Endothelial cell of umbilical vein (primary cell): ENCODE measurements around the gene GANC. TPM values are rescaled to one million over a fixed set of nuclear protein-coding genes. Genes with fewer than 3 reads are reported as not detected.

Experiments used
- BruUV-seq: library from RNA; stranded (reverse); fragments of 400-500 nt; replicated peaks from 2 replicates; lab custom pipeline; 2021; lab: Mats Ljungman, UMichigan
- CTCF ChIA-PET: fragments of 300-600, 350-600 bp; sonication (Branson Sonifier 250); formaldehyde crosslinking; loops from one replicate; lab custom pipeline; 2021; ENCODE audit warnings: antibody characterized with exemption, inconsistent platforms; lab: Charles Lee
- POLR2A ChIA-PET: fragments of 300-600, 350-600 bp; sonication (Branson Sonifier 250); formaldehyde crosslinking; loops from one replicate; lab custom pipeline; 2021; ENCODE audit warnings: antibody characterized with exemption, inconsistent platforms; lab: Charles Lee
- DNase-seq: peaks from one replicate; pipeline ENCODE4 v3.0.0-alpha.2; 2011; ENCODE audit warnings: low read depth, low spot score
- FAIRE-seq: peaks from 2 replicates; lab custom pipeline; 2011; peaks lifted over from hg19 to GRCh38; lab: Jason Lieb, UNC
- H2AFZ ChIP-seq: 2 replicates; pipeline ENCODE4 v1.6.0; 2012; ENCODE audit warnings: low read depth, low read length, control low read depth, inconsistent platforms
- H3K27ac ChIP-seq: 2 replicates; pipeline ENCODE4 v1.5.1; 2011; ENCODE audit warnings: low read depth, mild to moderate bottlenecking, control low read depth, low read length, moderate library complexity; ENCODE audit not compliant: insufficient read depth
- H3K27me3 ChIP-seq, 2 experiments: 2 replicates each; pipeline versions ENCODE4 v1.6.0 to v1.6.1; 2011; ENCODE audit warnings: low read length in 2 of 2, mixed read lengths in 1 of 2; ENCODE audit not compliant: control insufficient read depth in 2 of 2, insufficient read depth in 2 of 2
- H3K36me3 ChIP-seq, 2 experiments: 2 replicates in 1 of 2; 3 replicates in 1 of 2; pipeline ENCODE4 v1.5.1; 2011; ENCODE audit warnings: low read length in 2 of 2, mild to moderate bottlenecking in 1 of 2, moderate library complexity in 1 of 2; ENCODE audit not compliant: control insufficient read depth in 2 of 2, insufficient read depth in 2 of 2; ENCODE audit errors: extremely low read depth in 1 of 2
- H3K4me1 ChIP-seq: 3 replicates; pipeline ENCODE4 v1.5.1; 2011; ENCODE audit warnings: mild to moderate bottlenecking, low read length; ENCODE audit not compliant: control insufficient read depth, insufficient read depth; ENCODE audit errors: extremely low read depth
- H3K4me2 ChIP-seq: 2 replicates; pipeline ENCODE4 v1.6.1; 2011; ENCODE audit warnings: low read length, control low read depth, mixed read lengths; ENCODE audit not compliant: insufficient read depth
- H3K4me3 ChIP-seq, 3 experiments: fragments of 200-600 bp in 1 of 3; sonication (generic), shearing (Covaris generic) in 1 of 3; replicated peaks in 1 of 3; 2 replicates each; pipeline ENCODE4 v1.5.1; 2011 to 2016; ENCODE audit warnings: control low read depth in 3 of 3, low read length in 3 of 3, mild to moderate bottlenecking in 2 of 3, inconsistent platforms in 1 of 3, low read depth in 1 of 3, moderate library complexity in 1 of 3; ENCODE audit not compliant: insufficient read depth in 1 of 3
- H3K79me2 ChIP-seq: 2 replicates; pipeline ENCODE4 v1.6.0; 2012; ENCODE audit warnings: low read length, inconsistent platforms; ENCODE audit not compliant: control insufficient read depth, insufficient read depth
- H3K9ac ChIP-seq: replicated peaks from 2 replicates; pipeline ENCODE3; 2011; ENCODE audit warnings: low read length, control low read depth; ENCODE audit not compliant: insufficient read depth; ENCODE audit errors: extremely low read depth
- H3K9me1 ChIP-seq: replicated peaks from 3 replicates; pipeline ENCODE4 v1.6.0; 2011; ENCODE audit warnings: mild to moderate bottlenecking, low read length; ENCODE audit not compliant: control insufficient read depth, insufficient read depth; ENCODE audit errors: extremely low read depth
- H3K9me3 ChIP-seq: replicated peaks from 2 replicates; pipeline ENCODE4 v1.5.1; 2012; ENCODE audit warnings: low read length, inconsistent platforms; ENCODE audit not compliant: control insufficient read depth, insufficient read depth
- H4K20me1 ChIP-seq: replicated peaks from 2 replicates; pipeline ENCODE3; 2011; ENCODE audit warnings: mild to moderate bottlenecking, low read length; ENCODE audit not compliant: control insufficient read depth, insufficient read depth; ENCODE audit errors: extremely low read depth
- EZH2 ChIP-seq: IDR thresholded peaks from 2 replicates; pipeline ENCODE4 v1.6.1; 2012; ENCODE audit warnings: borderline replicate concordance, low read depth, mild to moderate bottlenecking, moderate library complexity, low read length, inconsistent platforms; ENCODE audit not compliant: severe bottlenecking
- FOS ChIP-seq: IDR thresholded peaks from 2 replicates; pipeline ENCODE4 v1.6.1; 2011; ENCODE audit warnings: mild to moderate bottlenecking, low read length, moderate library complexity, borderline replicate concordance; ENCODE audit not compliant: insufficient read depth
- GATA2 ChIP-seq: IDR thresholded peaks from 2 replicates; pipeline ENCODE4 v1.7.0; 2011; ENCODE audit warnings: low read depth, mild to moderate bottlenecking, moderate library complexity, mixed read lengths, low read length; ENCODE audit not compliant: insufficient read length, insufficient read depth
- JUN ChIP-seq: IDR thresholded peaks from 2 replicates; pipeline ENCODE4 v1.6.1; 2011; ENCODE audit warnings: borderline replicate concordance, low read depth; ENCODE audit not compliant: insufficient read length, insufficient read depth
- MYC ChIP-seq: IDR thresholded peaks from one replicate; pipeline ENCODE4 v1.6.1; 2011; ENCODE audit warnings: mild to moderate bottlenecking, low read depth, low read length
- POLR2A ChIP-seq: IDR thresholded peaks from 2 replicates; pipeline ENCODE4 v1.6.1; 2012; ENCODE audit warnings: low read depth, mild to moderate bottlenecking, control low read depth, low read length
- POLR2AphosphoS5 ChIP-seq: IDR thresholded peaks from 2 replicates; pipeline ENCODE4 v1.6.1; 2012; ENCODE audit warnings: low read depth, mild to moderate bottlenecking, control low read depth, low read length, moderate library complexity; ENCODE audit not compliant: insufficient read depth
- dilution Hi-C: fragments of 300-500 bp; cut with MboI; formaldehyde crosslinking; loops from one replicate; pipeline ENCODE4 v1.15.0; 2019; ENCODE audit warnings: low sequenced_read_pairs; ENCODE audit not compliant: extremely low pct_ligation_motif_present
- intact Hi-C: fragments of 100-400 bp; cut with micrococcal nuclease; formaldehyde crosslinking; loops from one replicate; pipeline ENCODE4 v1.10.0; 2022
- polyA plus RNA-seq, 4 experiments: library from polyadenylated mRNA; depleted of rRNA in 3 of 4; stranded (reverse) in 3 of 4; unstranded in 1 of 4; fragments of >200 nt; gene quantifications; 2 replicates each; pipeline versions ENCODE4 v1.2.1 to v1.2.3, GENCODE V29; 2011 to 2012; ENCODE audit warnings: missing spikeins in 1 of 4
- total RNA-seq: library from RNA; stranded (reverse); gene quantifications from 2 replicates; pipeline ENCODE4 v1.2.3, GENCODE V29; 2021
- TF ChIP-seq, protein P1 (sequence below), 2 donors: IDR thresholded peaks; 1 replicate in 1 of 2; 2 replicates in 1 of 2; pipeline ENCODE4 v1.5.1; 2011; ENCODE audit warnings: low read length in 2 of 2, mild to moderate bottlenecking in 2 of 2, moderate library complexity in 2 of 2, control low read depth in 1 of 2, inconsistent platforms in 1 of 2, low read depth in 1 of 2; ENCODE audit not compliant: insufficient read depth in 1 of 2; ENCODE audit errors: extremely low read depth in 1 of 2
- TF ChIP-seq, protein P2 (sequence below): IDR thresholded peaks from 2 replicates; pipeline ENCODE4 v1.6.1; 2011; ENCODE audit not compliant: insufficient read depth, insufficient read length

Gene GANC
- total and polyA plus RNA-seq, 2 donors (not counting 3 experiments of a cell fraction or from before 2014, with no cell fraction given) = 8.5 to 17.8 TPM

- Histone ChIP-seq H3K4me1 (no peaks in the 10 kb centered on the region), H4K20me1 (no peaks in the 10 kb centered on the region), H3K4me2 (no peak overlapping the region), H3K27ac (no peak overlapping the region), H3K36me3 (peaks cover 7 to 19% of the 10 kb centered on the region in 2 experiments), H2AFZ (no peak overlapping the region), H3K4me3 (no peak overlapping the region), H3K79me2 (no peaks in the 10 kb centered on the region), H3K9me3 (no peaks in the 10 kb centered on the region), H3K9me1 (no peaks in the 10 kb centered on the region), H3K9ac (no peak overlapping the region), H3K27me3 (no peaks in the 10 kb centered on the region)
- no peak for DNase-seq
- TF ChIP-seq JUN (no peak), GATA2 (no peak), FOS (no peak), POLR2AphosphoS5 (no peak), POLR2A (no peak), EZH2 (no peak), MYC (no peak)
- TF ChIP-seq, protein P1, sequence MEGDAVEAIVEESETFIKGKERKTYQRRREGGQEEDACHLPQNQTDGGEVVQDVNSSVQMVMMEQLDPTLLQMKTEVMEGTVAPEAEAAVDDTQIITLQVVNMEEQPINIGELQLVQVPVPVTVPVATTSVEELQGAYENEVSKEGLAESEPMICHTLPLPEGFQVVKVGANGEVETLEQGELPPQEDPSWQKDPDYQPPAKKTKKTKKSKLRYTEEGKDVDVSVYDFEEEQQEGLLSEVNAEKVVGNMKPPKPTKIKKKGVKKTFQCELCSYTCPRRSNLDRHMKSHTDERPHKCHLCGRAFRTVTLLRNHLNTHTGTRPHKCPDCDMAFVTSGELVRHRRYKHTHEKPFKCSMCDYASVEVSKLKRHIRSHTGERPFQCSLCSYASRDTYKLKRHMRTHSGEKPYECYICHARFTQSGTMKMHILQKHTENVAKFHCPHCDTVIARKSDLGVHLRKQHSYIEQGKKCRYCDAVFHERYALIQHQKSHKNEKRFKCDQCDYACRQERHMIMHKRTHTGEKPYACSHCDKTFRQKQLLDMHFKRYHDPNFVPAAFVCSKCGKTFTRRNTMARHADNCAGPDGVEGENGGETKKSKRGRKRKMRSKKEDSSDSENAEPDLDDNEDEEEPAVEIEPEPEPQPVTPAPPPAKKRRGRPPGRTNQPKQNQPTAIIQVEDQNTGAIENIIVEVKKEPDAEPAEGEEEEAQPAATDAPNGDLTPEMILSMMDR (IDR thresholded peaks at IDR 0.05; ENCODE audit: extremely low read depth in 1 of 2, insufficient read depth in 1 of 2, low read depth in 1 of 2, low read length in 2 of 2) = no peak
- TF ChIP-seq, protein P2, sequence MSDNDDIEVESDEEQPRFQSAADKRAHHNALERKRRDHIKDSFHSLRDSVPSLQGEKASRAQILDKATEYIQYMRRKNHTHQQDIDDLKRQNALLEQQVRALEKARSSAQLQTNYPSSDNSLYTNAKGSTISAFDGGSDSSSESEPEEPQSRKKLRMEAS = no peak
- BruUV-seq = no TSS peak
- CTCF ChIA-PET = interaction anchor here (1.5 kb wide), 1 partner anchor 12 kb away, joined by 5 read pairs; no protein-coding TSS in a partner anchor
- POLR2A ChIA-PET = no interaction called here
- intact Hi-C loops = no loop called here
- dilution Hi-C loops = no loop called here
- no peak for FAIRE-seq
Observed at GRCh38 chr15:42231088-42231487, 41.9 kb upstream of the GANC start.
